Posterior vena cava (tissue), 2 donors: ENCODE data around the gene SH3TC1. TPM values are rescaled to one million over a fixed set of nuclear protein-coding genes. Genes with fewer than 3 reads are reported as not detected.

Experiments used
- DNase-seq: peaks from one replicate; pipeline ENCODE4 v3.0.0-alpha.2; 2020; ENCODE audit warnings: low spot score
- intact Hi-C, 2 donors: fragments of 100-400 bp; cut with DNase I; formaldehyde crosslinking; loops; one replicate each; pipeline versions ENCODE4 v1.14.1 to v1.14.2; 2022 to 2023
- long read RNA-seq, 2 donors: library from polyadenylated mRNA; unstranded; transcript quantifications; one replicate each; pipeline ENCODE4 v2.0.0, GENCODE V29; 2020 to 2021
- total RNA-seq, 2 donors: library from RNA; stranded (reverse); fragmentation: NEBNext Ultra II Directional; extraction: Animal tissue kit (Norgen Biotek cat#: 25700); gene quantifications; one replicate each; pipeline ENCODE4 v1.2.1, GENCODE V29; 2021
- donor health status: DM: yes; HTN: yes; CAD: no.
- donor health status: DM: yes; HTN: yes; CAD: no.

The SH3TC1 gene
- total RNA-seq = 10 to 100 TPM; 36.6 to 45.1 TPM
- long read RNA-seq, donor 1, full-length matches to known transcripts = 3 of 9 reads
- long read RNA-seq, donor 1, partial matches to known transcripts = 1 of 9 reads
- long read RNA-seq, donor 1, other reads (novel, unspliced or antisense) = 5 of 9 reads
- long read RNA-seq, donor 2, partial matches to known transcripts = 7 of 9 reads
- long read RNA-seq, donor 2, other reads (novel, unspliced or antisense) = 1 of 9 reads

GRCh38 chr4:8198906-8199593, at the start of gene SH3TC1:
Gene SH3TC1, plus strand, starts transcription at chr4:8199290. Its CDS starts 5,905 bp downstream, at chr4:8205195.
- DNase-seq = peak; percentile 96
- intact Hi-C loops = no loop called here

DNA sequence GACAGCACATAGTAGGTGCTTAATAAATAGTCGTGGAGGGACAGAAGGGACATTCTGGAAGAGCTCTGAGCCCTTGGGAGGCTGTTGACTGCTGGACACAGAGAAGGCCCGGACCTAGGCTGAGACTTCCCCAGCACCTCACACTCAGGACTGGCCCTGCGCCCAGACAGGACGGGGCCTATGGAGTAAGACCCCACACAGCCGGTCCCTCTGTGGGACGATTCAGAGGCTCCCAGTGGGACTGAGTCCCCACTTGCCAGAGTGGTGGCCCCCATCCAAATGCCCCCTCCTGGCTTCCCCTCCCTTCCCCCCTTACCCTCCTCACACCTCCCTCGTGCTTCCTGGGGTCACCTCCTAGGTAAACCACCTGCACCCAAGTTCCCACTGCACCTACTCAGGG, 49.4 kb upstream of the SH3TC1 start:
- no peak for DNase-seq
- intact Hi-C loops = no loop called here

- no peak for DNase-seq
- intact Hi-C loops = no loop called here
Measured at GRCh38 chr4:8150152-8151090, 48.7 kb upstream of the SH3TC1 start.

DNA sequence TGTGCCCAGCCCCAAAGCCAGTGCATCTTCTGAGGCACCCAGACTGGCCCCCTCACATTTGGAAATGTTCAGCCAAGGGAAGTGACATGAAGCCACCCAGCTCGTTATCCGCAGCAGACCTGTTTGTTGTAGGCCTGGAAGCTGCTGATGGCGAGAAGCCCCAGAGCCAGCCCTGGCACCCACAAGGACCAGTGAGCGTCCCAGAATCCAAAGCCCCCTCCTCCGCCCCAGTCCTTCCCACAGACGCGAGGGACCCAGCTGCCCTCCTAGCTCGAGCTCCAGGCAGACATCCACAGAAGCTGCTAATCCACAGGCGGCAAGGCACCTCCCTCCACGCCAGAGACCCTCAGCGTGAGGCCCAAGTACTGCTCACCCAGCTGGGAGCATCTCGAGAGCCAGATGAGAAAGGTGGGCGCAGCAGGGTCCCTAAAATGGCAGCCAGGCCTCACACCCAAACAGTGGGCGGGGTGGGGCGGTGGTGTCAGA, 47.9 kb upstream of the SH3TC1 start:
- no peak for DNase-seq
- intact Hi-C loops = no loop called here

GRCh38 chr4:8152090-8152864, 46.8 kb upstream of the SH3TC1 start:
- DNase-seq = no peak
- intact Hi-C loops = no loop called here

DNA sequence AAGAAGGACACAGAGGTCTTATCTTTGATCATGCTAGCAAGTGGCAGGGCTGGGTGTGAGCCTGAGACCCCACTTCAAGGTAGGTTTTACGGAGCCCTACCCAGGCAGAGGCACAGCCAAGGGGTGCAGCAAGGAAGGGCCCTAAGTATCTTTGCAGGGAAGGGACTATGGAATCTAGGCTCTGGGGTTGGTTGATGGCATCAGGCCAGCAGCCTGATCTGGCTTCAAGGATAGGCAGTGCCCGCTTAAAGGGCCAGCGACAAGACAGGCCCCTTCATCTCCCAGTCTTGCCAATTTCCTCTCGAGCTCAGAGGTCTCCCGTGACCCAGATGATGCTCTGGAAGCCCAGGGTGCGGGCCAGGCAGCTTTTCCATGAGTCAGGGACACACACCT, 46.2 kb upstream of the SH3TC1 start:
- intact Hi-C loops = no loop called here
- DNase-seq = no peak

GRCh38 chr4:8153441-8153840, 45.6 kb upstream of the SH3TC1 start:
- DNase-seq = no peak
- intact Hi-C loops = no loop called here

- DNase-seq = no peak
- intact Hi-C loops = no loop called here
Measured at GRCh38 chr4:8155048-8155447, 44.0 kb upstream of the SH3TC1 start.

- intact Hi-C loops = no loop called here
- no peak for DNase-seq
Measured at GRCh38 chr4:8155660-8156421, 43.2 kb upstream of the SH3TC1 start.

- no peak for DNase-seq
- intact Hi-C loops = no loop called here
Measured at GRCh38 chr4:8156617-8157016, 42.5 kb upstream of the SH3TC1 start.

- intact Hi-C loops = no loop called here
Measured at GRCh38 chr4:8157496-8157895, 41.6 kb upstream of the SH3TC1 start.

DNA sequence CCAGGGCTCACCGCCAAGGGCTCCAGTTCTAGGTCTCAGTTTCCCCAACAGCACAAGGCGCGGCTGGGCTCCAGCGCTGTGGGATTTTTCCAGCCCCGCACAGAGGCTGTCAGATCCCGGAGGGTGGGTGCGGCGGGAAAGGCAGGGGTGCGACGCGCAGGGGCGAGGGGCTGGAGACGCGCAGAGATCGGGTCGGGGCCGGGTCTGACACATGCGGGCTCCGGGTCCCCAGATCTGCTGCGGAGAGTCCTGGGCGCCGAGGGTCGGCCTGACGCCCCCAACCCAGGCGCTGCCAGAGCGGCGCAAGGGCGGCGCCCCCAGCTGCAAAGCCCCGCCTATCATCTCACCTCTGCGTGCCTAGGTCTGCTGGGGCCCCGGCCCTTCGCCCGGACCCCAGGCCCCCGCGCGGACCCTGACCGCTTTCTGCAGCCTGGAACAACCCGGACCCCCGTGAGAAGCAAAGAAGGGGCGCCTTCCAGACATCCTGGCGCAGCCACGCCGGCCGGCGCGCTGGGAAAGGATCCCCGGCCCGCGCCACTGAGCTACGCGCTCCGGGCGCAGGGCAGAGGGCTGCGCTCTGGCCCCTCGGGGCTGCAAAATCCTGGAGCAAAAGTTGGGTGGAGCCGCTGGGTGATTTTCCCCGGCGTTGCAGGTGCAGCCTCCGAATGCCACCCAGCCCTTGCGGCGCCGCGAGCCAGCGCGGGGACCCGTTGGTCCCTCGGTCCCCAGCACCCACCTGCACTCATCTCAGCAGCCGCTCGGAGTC, 41.0 kb upstream of the SH3TC1 start:
- intact Hi-C loops = no loop called here
- DNase-seq = no peak

More at GRCh38 chr4:8157496-8157895, 41.6 kb upstream of the SH3TC1 start:
- DNase-seq = no peak

- DNase-seq = peak; percentile 99
- intact Hi-C loops = no loop called here
Measured at GRCh38 chr4:8158710-8159536, 40.2 kb upstream of the SH3TC1 start, which contains the start of gene ABLIM2. Gene ABLIM2, minus strand, starts transcription at chr4:8158813. Its CDS starts 124 bp downstream, at chr4:8158689.

- intact Hi-C loops = no loop called here
- no peak for DNase-seq
Measured at GRCh38 chr4:8159537-8160232, 39.4 kb upstream of the SH3TC1 start.

DNA sequence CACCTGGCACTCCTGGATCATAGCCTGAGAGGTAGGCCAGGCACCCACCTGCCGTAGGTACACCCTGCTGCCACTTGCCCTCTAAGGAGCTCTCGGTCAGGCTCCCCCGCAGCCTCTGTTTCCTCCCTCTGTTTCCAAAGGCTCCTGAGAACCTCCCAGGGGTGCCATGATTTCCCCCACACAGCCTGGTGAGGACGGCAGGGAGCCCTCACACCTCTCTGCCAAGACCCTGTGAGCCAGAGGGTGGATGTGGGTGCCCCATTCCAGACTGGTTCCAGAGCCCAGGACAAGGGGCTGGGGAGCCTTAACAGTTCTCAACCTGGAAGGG, 38.9 kb upstream of the SH3TC1 start:
- intact Hi-C loops = no loop called here
- no peak for DNase-seq

GRCh38 chr4:8160572-8160971, 38.5 kb upstream of the SH3TC1 start:
- intact Hi-C loops = no loop called here
- DNase-seq = no peak
